Bone marrow (tissue), 2 donors: ENCODE data around the gene LHFPL2.

ENCODE experiments used
- DNase-seq, 2 donors: peaks; one replicate each; lab custom pipeline; 2025; lab: John Stamatoyannopoulos, UW

LHFPL2 gene

GRCh38 chr5:78522476-78523260, 125.9 kb downstream of the LHFPL2 start:
- no peak for DNase-seq

- no peak for DNase-seq
Observed at GRCh38 chr5:78521455-78521854, 127.1 kb downstream of the LHFPL2 start.

- DNase-seq, result no peak
Observed at GRCh38 chr5:78519198-78519941, 129.2 kb downstream of the LHFPL2 start.

GRCh38 chr5:78518365-78519197, 130.0 kb downstream of the LHFPL2 start:
- no peak for DNase-seq

- no peak for DNase-seq
Observed at GRCh38 chr5:78515670-78516069, 132.9 kb downstream of the LHFPL2 start.

GRCh38 chr5:78514427-78515330, 133.9 kb downstream of the LHFPL2 start:
- DNase-seq, result no peak

GRCh38 chr5:78513441-78513840, 135.1 kb downstream of the LHFPL2 start:
- DNase-seq, result no peak

GRCh38 chr5:78512435-78512834, 136.1 kb downstream of the LHFPL2 start:
- DNase-seq, result no peak

- DNase-seq, result peak in 1 of 2 donors; percentile 80
Observed at GRCh38 chr5:78511121-78511906, 137.3 kb downstream of the LHFPL2 start.

- DNase-seq, result peak in 1 of 2 donors; percentile 42
Observed at GRCh38 chr5:78509884-78510769, 138.4 kb downstream of the LHFPL2 start.

GRCh38 chr5:78509145-78509865, 139.3 kb downstream of the LHFPL2 start:
- peak in 1 of 2 donors; percentile 20 for DNase-seq

GRCh38 chr5:78508186-78508765, 140.3 kb downstream of the LHFPL2 start:
- no peak for DNase-seq

GRCh38 chr5:78507531-78507930, 141.0 kb downstream of the LHFPL2 start:
- no peak for DNase-seq

- no peak for DNase-seq
Observed at GRCh38 chr5:78506261-78507024, 142.1 kb downstream of the LHFPL2 start.

- DNase-seq, result no peak
Observed at GRCh38 chr5:78505860-78506259, 142.7 kb downstream of the LHFPL2 start.

- DNase-seq, result peak in 1 of 2 donors; percentile 11
Observed at GRCh38 chr5:78504704-78505677, 143.6 kb downstream of the LHFPL2 start.
